Measurements from ENCODE around the gene ZCCHC13. TPM values are rescaled to one million over a fixed set of nuclear protein-coding genes. Genes with fewer than 3 reads are reported as not detected.

The ZCCHC13 gene
- total and polyA plus RNA-seq, 2 of the 13 experiments (the other 11 are each of a cell fraction or from before 2014, with no cell fraction given), result not detected

DNA sequence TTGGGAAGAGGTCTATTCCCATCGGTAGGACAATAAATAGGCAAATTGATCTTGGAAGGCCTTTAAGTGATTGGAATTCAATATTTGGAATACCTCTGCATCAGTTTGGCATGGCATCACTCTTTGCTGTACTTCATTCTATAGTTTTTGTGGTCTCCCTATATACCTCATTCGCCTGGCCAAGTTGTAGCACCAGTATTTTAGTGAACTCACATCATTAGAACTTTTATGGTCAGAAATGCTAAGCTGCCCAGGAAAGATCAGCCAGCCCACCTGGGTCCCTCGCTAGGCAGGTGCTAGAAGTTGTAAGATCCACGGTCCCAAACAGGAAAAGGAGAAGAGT lies 40.3 kb downstream of the ZCCHC13 start:
- ChIA-PET CTCF (ENCODE audit: low intra/inter-chr PET ratio, low total read pairs) (interaction anchor here (1.2 kb wide), 1 partner anchor 489 kb away, joined by 5 read pairs; no protein-coding TSS in a partner anchor), POLR2A (no interaction called here)
- Histone ChIP-seq H3K36me3 (replicated peaks in 1 of 2; ENCODE audit: control insufficient read depth in 1 of 2, insufficient read depth in 2 of 2, low read length in 2 of 2) (no peaks in the 10 kb centered on the region), H3K27ac (ENCODE audit: extremely low read length, insufficient read depth, low read length) (no peak overlapping the region), H3K27me3 (ENCODE audit: control insufficient read depth in 1 of 2, insufficient read depth in 2 of 2, low read length in 2 of 2) (no peaks in the 10 kb centered on the region), H3K4me3 (replicated peaks in 1 of 3; ENCODE audit: insufficient read depth in 1 of 3, low read depth in 2 of 3, low read length in 3 of 3) (no peak overlapping the region), H3K79me2 (ENCODE audit: insufficient read depth, low read length) (no peaks in the 10 kb centered on the region), H3K4me1 (ENCODE audit: insufficient read depth, low read length) (no peaks in the 10 kb centered on the region), H2AFZ (ENCODE audit: low read length) (no peak overlapping the region), H3K9ac (ENCODE audit: insufficient read depth, low read depth, low read length) (no peak overlapping the region), H4K20me1 (ENCODE audit: insufficient read depth, low read length) (no peaks in the 10 kb centered on the region), H3K9me3 (ENCODE audit: low read length) (no peaks in the 10 kb centered on the region), H3K4me2 (ENCODE audit: low read depth, low read length) (no peak overlapping the region)
- in situ Hi-C loops (cut with HindIII; ENCODE audit: extremely low pct_ligation_motif_present, low pct_unique_long_range_greater_than_20kb), result loop anchor here (10.0 kb wide), 1 partner anchor 489 kb away; the partner anchor contains the start of gene XIST
- ATAC-seq (no peak), FAIRE-seq (no peak), DNase-seq (ENCODE audit: low spot score) (no peak)
- no peak for TF ChIP-seq ZSCAN25 (CRISPR knock-in tag; IDR thresholded peaks at IDR 0.05)
- no peak for TF ChIP-seq SOX5 (CRISPR knock-in tag; IDR thresholded peaks at IDR 0.05; ENCODE audit: borderline replicate concordance)
- TF ChIP-seq ZFYVE20 (CRISPR knock-in tag; IDR thresholded peaks at IDR 0.05; ENCODE audit: borderline replicate concordance, low read depth), result no peak
- TF ChIP-seq KAT2B (IDR thresholded peaks at IDR 0.05; ENCODE audit: borderline replicate concordance, low read depth, low read length), result no peak
- TF ChIP-seq, protein P1, sequence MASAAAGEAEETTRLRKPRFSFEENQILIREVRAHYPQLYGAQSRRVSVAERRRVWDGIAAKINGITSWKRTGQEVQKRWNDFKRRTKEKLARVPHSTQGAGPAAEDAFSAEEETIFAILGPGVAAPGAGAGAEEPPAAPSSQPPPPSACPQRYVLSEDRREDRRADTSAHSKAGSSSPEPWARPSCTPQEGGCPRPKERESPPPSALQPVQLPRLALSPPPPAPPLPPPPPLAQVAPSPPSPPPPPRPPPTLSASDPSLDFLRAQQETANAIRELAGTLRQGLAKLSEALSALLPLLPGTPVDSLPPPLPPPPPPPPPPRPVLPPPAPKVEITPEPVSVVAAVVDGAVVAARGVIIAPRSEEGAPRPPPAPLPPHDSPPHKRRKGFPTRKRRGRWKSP (CRISPR knock-in tag; IDR thresholded peaks at IDR 0.05), result no peak
- TF ChIP-seq ZNF781 (CRISPR knock-in tag; IDR thresholded peaks at IDR 0.05; ENCODE audit: borderline replicate concordance, not compliant biosample characterization), result no peak
- no peak for TF ChIP-seq KDM5A (IDR thresholded peaks at IDR 0.05; ENCODE audit: borderline replicate concordance, low read length)
- TF ChIP-seq ZC3H13 (CRISPR knock-in tag; IDR thresholded peaks at IDR 0.05), result no peak
- no peak for TF ChIP-seq ZNF543 (CRISPR knock-in tag; IDR thresholded peaks at IDR 0.05)
- no peak for TF ChIP-seq RFX1 (IDR thresholded peaks at IDR 0.05)
- intact Hi-C loops (cut with micrococcal nuclease; ENCODE audit: unreplicated experiment), result loop anchor here (1.0 to 10.0 kb wide), 3 partner anchors 49 to 489 kb away; no protein-coding TSS in a partner anchor
- BruUV-seq (replicated peaks), result no TSS peak
- 50% methylated on average over 4 of the region's 4 CpGs for WGBS (ENCODE audit: low lambda C conversion rate)
